HCT116 (cell line): ENCODE data around the gene GNAI1. TPM values are rescaled to one million over a fixed set of nuclear protein-coding genes. Genes with fewer than 3 reads are reported as not detected.

Source experiments
- ATAC-seq: fragments of 200-7000 bp; cut with Tn5 transposase; 2 replicates; pipeline ENCODE4 v1.9.1; 2020; ENCODE audit warnings: mild to moderate bottlenecking, moderate library complexity
- BruUV-seq: library from RNA; stranded (reverse); fragments of 400-500 nt; replicated peaks from 2 replicates; lab custom pipeline; 2021; lab: Mats Ljungman, UMichigan
- CTCF ChIA-PET: fragments of 300-600 bp; sonication (Branson Sonifier 250); formaldehyde crosslinking; loops from one replicate; lab custom pipeline; 2021; ENCODE audit warnings: antibody characterized with exemption; lab: Charles Lee
- POLR2A ChIA-PET: fragments of 300-600, 350-600 bp; sonication (Branson Sonifier 250); formaldehyde crosslinking; loops from one replicate; lab custom pipeline; 2021; ENCODE audit warnings: antibody characterized with exemption; lab: Charles Lee
- RAD21 ChIA-PET, 2 experiments: fragments of 300-600 bp; sonication (Branson Sonifier 250); formaldehyde crosslinking; loops; one replicate each; lab custom pipeline; 2023; ENCODE audit warnings: low total read pairs in 2 of 2; ENCODE audit not compliant: uncharacterized antibody in 2 of 2, unreplicated experiment in 2 of 2, low non-redundant PET in 1 of 2; lab: Charles Lee
- DNase-seq: peaks from one replicate; pipeline ENCODE4 v3.0.0-alpha.2; 2010; ENCODE audit warnings: low read depth, low spot score
- H2AFZ ChIP-seq: fragments of 200-600 bp; shearing (Covaris generic), sonication (generic); 2 replicates; pipeline ENCODE4 v1.6.1; 2017; ENCODE audit warnings: low read depth, mixed run types, mixed read lengths, antibody characterized with exemption, low read length; ENCODE audit not compliant: poor library complexity, severe bottlenecking
- H3K27ac ChIP-seq: 2 replicates; pipeline ENCODE4 v1.5.1; 2012; ENCODE audit warnings: low read depth, low read length
- H3K27me3 ChIP-seq: fragments of 200-600 bp; sonication (generic); 2 replicates; pipeline ENCODE4 v1.6.1; 2016; ENCODE audit warnings: mixed run types, low read length, mixed read lengths; ENCODE audit not compliant: insufficient read depth
- H3K36me3 ChIP-seq, 2 experiments: fragments of 200-500 bp in 1 of 2; fragments of 200-600 bp in 1 of 2; sonication (Bioruptor generic) in 1 of 2; sonication (generic) in 1 of 2; 2 replicates each; pipeline versions ENCODE4 v1.5.1 to v1.6.1; 2014 to 2016; ENCODE audit warnings: low read length in 2 of 2, inconsistent platforms in 1 of 2, mixed read lengths in 1 of 2, mixed run types in 1 of 2; ENCODE audit not compliant: insufficient read depth in 2 of 2, control insufficient read depth in 1 of 2
- H3K4me1 ChIP-seq, 2 experiments: fragments of 200-600 bp in 1 of 2; sonication (generic) in 1 of 2; 2 replicates each; pipeline versions ENCODE4 v1.5.1 to v1.6.1; 2012 to 2017; ENCODE audit warnings: low read length in 2 of 2, inconsistent platforms in 1 of 2, mild to moderate bottlenecking in 1 of 2, mixed read lengths in 1 of 2, mixed run types in 1 of 2, moderate library complexity in 1 of 2; ENCODE audit not compliant: insufficient read depth in 2 of 2, control insufficient read depth in 1 of 2
- H3K4me2 ChIP-seq: fragments of 200-600 bp; sonication (generic); 2 replicates; pipeline ENCODE4 v1.6.1; 2017; ENCODE audit warnings: mixed run types, low read length, mixed read lengths
- H3K4me3 ChIP-seq, 2 experiments: fragments of 200-600 bp in 1 of 2; sonication (generic) in 1 of 2; replicated peaks in 1 of 2; 2 replicates each; pipeline ENCODE4 v1.5.1; 2011 to 2016; ENCODE audit warnings: low read length in 2 of 2, control low read depth in 1 of 2, low read depth in 1 of 2, mild to moderate bottlenecking in 1 of 2, mixed read lengths in 1 of 2, mixed run types in 1 of 2
- H3K79me2 ChIP-seq: fragments of 200-600 bp; sonication (generic); 2 replicates; pipeline ENCODE4 v1.6.1; 2017; ENCODE audit warnings: mild to moderate bottlenecking, mixed run types, low read length, moderate library complexity, mixed read lengths; ENCODE audit not compliant: insufficient read depth
- H3K9ac ChIP-seq: fragments of 200-600 bp; sonication (generic); 2 replicates; pipeline ENCODE4 v1.6.1; 2016; ENCODE audit warnings: low read length, mixed read lengths
- H3K9me2 ChIP-seq: fragments of 200-600 bp; sonication (generic), shearing (Covaris generic); 2 replicates; pipeline ENCODE4 v1.6.1; 2017; ENCODE audit warnings: mixed run types, mild to moderate bottlenecking, moderate library complexity; ENCODE audit not compliant: insufficient read depth
- H3K9me3 ChIP-seq, 2 experiments: fragments of 200-500 bp in 1 of 2; fragments of 200-600 bp in 1 of 2; sonication (Bioruptor generic) in 1 of 2; sonication (generic) in 1 of 2; 2 replicates each; pipeline ENCODE4 v1.6.1; 2014 to 2017; ENCODE audit warnings: low read length in 2 of 2, mixed read lengths in 2 of 2, inconsistent platforms in 1 of 2, low read depth in 1 of 2, mild to moderate bottlenecking in 1 of 2, mixed run types in 1 of 2, moderate library complexity in 1 of 2; ENCODE audit not compliant: control insufficient read depth in 1 of 2, insufficient read depth in 1 of 2
- H4K20me1 ChIP-seq: fragments of 200-600 bp; sonication (generic), shearing (Covaris generic); 2 replicates; pipeline ENCODE4 v1.6.1; 2017; ENCODE audit warnings: mixed run types, mild to moderate bottlenecking, moderate library complexity; ENCODE audit not compliant: insufficient read depth
- ATF3 ChIP-seq: IDR thresholded peaks from 2 replicates; pipeline ENCODE4 v1.6.1; 2012
- CBX3 ChIP-seq: IDR thresholded peaks from 2 replicates; pipeline ENCODE4 v1.6.1; 2012; ENCODE audit warnings: low read depth
- CTCF ChIP-seq, 3 experiments: fragments of 200-600 bp in 1 of 3; sonication (generic) in 1 of 3; IDR thresholded peaks in 2 of 3; conservative IDR thresholded peaks in 1 of 3; 2 replicates each; pipeline ENCODE4 v1.5.1; 2012 to 2017; ENCODE audit warnings: low read depth in 2 of 3, low read length in 2 of 3, antibody characterized with exemption in 1 of 3, borderline replicate concordance in 1 of 3, control low read depth in 1 of 3, mild to moderate bottlenecking in 1 of 3, mixed read lengths in 1 of 3, mixed run types in 1 of 3, moderate library complexity in 1 of 3; ENCODE audit not compliant: insufficient read depth in 1 of 3
- ELF1 ChIP-seq: IDR thresholded peaks from 2 replicates; pipeline ENCODE4 v1.6.1; 2012; ENCODE audit warnings: low read depth, borderline replicate concordance
- EZH2phosphoT487 ChIP-seq: fragments of 200-600 bp; IDR thresholded peaks from 2 replicates; pipeline ENCODE4 v1.6.1; 2018; ENCODE audit warnings: antibody characterized with exemption, borderline replicate concordance
- JUND ChIP-seq: IDR thresholded peaks from 2 replicates; pipeline ENCODE4 v1.6.1; 2012
- MAX ChIP-seq: IDR thresholded peaks from 2 replicates; pipeline ENCODE4 v1.6.1; 2012
- POLR2A ChIP-seq: IDR thresholded peaks from 2 replicates; pipeline ENCODE4 v1.7.0; 2011; ENCODE audit warnings: borderline replicate concordance; ENCODE audit not compliant: insufficient read depth, insufficient read length; ENCODE audit errors: extremely low read depth
- SP1 ChIP-seq: IDR thresholded peaks from 2 replicates; pipeline ENCODE4 v1.6.1; 2012; ENCODE audit warnings: low read depth
- SRF ChIP-seq: IDR thresholded peaks from 2 replicates; pipeline ENCODE4 v1.6.1; 2012; ENCODE audit warnings: low read depth
- TCF7L2 ChIP-seq: IDR thresholded peaks from 2 replicates; pipeline ENCODE4 v1.7.0; 2011; ENCODE audit warnings: borderline replicate concordance, inconsistent platforms; ENCODE audit not compliant: insufficient read depth, insufficient read length; ENCODE audit errors: extremely low read depth
- YY1 ChIP-seq: IDR thresholded peaks from 2 replicates; pipeline ENCODE4 v1.6.1; 2011; ENCODE audit warnings: low read length, low read depth, moderate library complexity, mild to moderate bottlenecking; ENCODE audit not compliant: insufficient replicate concordance; ENCODE audit errors: extremely low read depth
- ZBTB33 ChIP-seq: IDR thresholded peaks from 2 replicates; pipeline ENCODE4 v1.6.1; 2011; ENCODE audit warnings: mild to moderate bottlenecking, low read length, moderate library complexity; ENCODE audit not compliant: insufficient replicate concordance; ENCODE audit errors: extremely low read depth
- intact Hi-C: fragments of 100-400 bp; cut with micrococcal nuclease; formaldehyde crosslinking; loops from 2 replicates; pipeline ENCODE4 v1.10.0; 2022
- total RNA-seq: library from RNA; stranded (reverse); gene quantifications from one replicate; pipeline ENCODE4 v1.2.1, GENCODE V29; 2021; ENCODE audit not compliant: unreplicated experiment

Gene GNAI1
- total RNA-seq, 1 experiment from 2014 or later = 148 TPM

- no peaks in the 10 kb centered on the region for H3K27me3 ChIP-seq
- peaks cover 13% of the 10 kb centered on the region in 2 experiments; a peak in 2 of 4 replicates for H3K4me1 ChIP-seq
- no peaks in the 10 kb centered on the region for H4K20me1 ChIP-seq
- no peak overlapping the region for H3K4me2 ChIP-seq
- no TSS peak for BruUV-seq
- H3K9ac ChIP-seq = no peak overlapping the region
- H3K4me3 ChIP-seq = no peak overlapping the region
- H3K79me2 ChIP-seq = peaks cover 100% of the 10 kb centered on the region
- no peak overlapping the region for H2AFZ ChIP-seq
- ChIA-PET CTCF (no interaction called here), POLR2A (no interaction called here), RAD21 (no interaction called here)
- no peak overlapping the region for H3K27ac ChIP-seq
- intact Hi-C loops = no loop called here
- H3K9me3 ChIP-seq = no peaks in the 10 kb centered on the region
- TF ChIP-seq POLR2A (no peak), SP1 (no peak), YY1 (no peak), CTCF (IDR thresholded peaks at IDR 0.05 in 2 of 3, conservative IDR thresholded peaks at IDR 0.05 in 1 of 3; ENCODE audit: borderline replicate concordance in 1 of 3, insufficient read depth in 1 of 3, low read depth in 2 of 3, low read length in 2 of 3) (no peak), TCF7L2 (no peak), ATF3 (no peak), MAX (no peak), EZH2phosphoT487 (no peak), ZBTB33 (no peak), JUND (no peak), CBX3 (no peak), ELF1 (no peak), SRF (no peak)
- DNase-seq (no peak), ATAC-seq (no peak)
- peaks cover 34 to 53% of the 10 kb centered on the region in 2 experiments for H3K36me3 ChIP-seq
- no peaks in the 10 kb centered on the region for H3K9me2 ChIP-seq
These were observed 74.1 kb downstream of the GNAI1 start for GRCh38 chr7:80208700-80209099.
